ENCODE measurements around the gene USP3.

- TF ChIP-seq EP300 (IDR thresholded peaks at IDR 0.05; ENCODE audit: borderline replicate concordance) (no peak), TAF1 (IDR thresholded peaks at IDR 0.05; ENCODE audit: low read depth) (no peak), RAD21 (IDR thresholded peaks at IDR 0.05; ENCODE audit: low read depth) (no peak), TCF12 (IDR thresholded peaks at IDR 0.05; ENCODE audit: low read depth) (no peak), EGR1 (IDR thresholded peaks at IDR 0.05) (no peak), MAX (IDR thresholded peaks at IDR 0.05) (no peak), CEBPB (IDR thresholded peaks at IDR 0.05) (no peak), YY1 (IDR thresholded peaks at IDR 0.05; ENCODE audit: low read depth) (no peak), REST (IDR thresholded peaks at IDR 0.05; ENCODE audit: low read depth) (no peak), CREB1 (IDR thresholded peaks at IDR 0.05; ENCODE audit: low read depth) (no peak)
Observed at GRCh38 chr15:63505842-63506222, 1.4 kb downstream of the USP3 start.
